ENCODE data around the gene SS18.

GRCh38 chr18:26090130-26091046, at the start of gene SS18:
- peak; percentile 90; the same call in 1 of the 2 replicates for TF ChIP-seq TAF1 (IDR thresholded peaks at IDR 0.05; ENCODE audit: borderline replicate concordance, insufficient read depth, low read length)
- peak; percentile 93 for TF ChIP-seq POLR2AphosphoS5 (IDR thresholded peaks at IDR 0.05; ENCODE audit: low read depth, low read length)
- TF ChIP-seq SIN3A (IDR thresholded peaks at IDR 0.05; ENCODE audit: borderline replicate concordance, insufficient read depth, low read length): peak; percentile 55; the same call in 1 of the 2 replicates
- TF ChIP-seq, protein P1, sequence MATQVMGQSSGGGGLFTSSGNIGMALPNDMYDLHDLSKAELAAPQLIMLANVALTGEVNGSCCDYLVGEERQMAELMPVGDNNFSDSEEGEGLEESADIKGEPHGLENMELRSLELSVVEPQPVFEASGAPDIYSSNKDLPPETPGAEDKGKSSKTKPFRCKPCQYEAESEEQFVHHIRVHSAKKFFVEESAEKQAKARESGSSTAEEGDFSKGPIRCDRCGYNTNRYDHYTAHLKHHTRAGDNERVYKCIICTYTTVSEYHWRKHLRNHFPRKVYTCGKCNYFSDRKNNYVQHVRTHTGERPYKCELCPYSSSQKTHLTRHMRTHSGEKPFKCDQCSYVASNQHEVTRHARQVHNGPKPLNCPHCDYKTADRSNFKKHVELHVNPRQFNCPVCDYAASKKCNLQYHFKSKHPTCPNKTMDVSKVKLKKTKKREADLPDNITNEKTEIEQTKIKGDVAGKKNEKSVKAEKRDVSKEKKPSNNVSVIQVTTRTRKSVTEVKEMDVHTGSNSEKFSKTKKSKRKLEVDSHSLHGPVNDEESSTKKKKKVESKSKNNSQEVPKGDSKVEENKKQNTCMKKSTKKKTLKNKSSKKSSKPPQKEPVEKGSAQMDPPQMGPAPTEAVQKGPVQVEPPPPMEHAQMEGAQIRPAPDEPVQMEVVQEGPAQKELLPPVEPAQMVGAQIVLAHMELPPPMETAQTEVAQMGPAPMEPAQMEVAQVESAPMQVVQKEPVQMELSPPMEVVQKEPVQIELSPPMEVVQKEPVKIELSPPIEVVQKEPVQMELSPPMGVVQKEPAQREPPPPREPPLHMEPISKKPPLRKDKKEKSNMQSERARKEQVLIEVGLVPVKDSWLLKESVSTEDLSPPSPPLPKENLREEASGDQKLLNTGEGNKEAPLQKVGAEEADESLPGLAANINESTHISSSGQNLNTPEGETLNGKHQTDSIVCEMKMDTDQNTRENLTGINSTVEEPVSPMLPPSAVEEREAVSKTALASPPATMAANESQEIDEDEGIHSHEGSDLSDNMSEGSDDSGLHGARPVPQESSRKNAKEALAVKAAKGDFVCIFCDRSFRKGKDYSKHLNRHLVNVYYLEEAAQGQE (IDR thresholded peaks at IDR 0.05; ENCODE audit: insufficient read depth in 1 of 2, low read depth in 2 of 2, low read length in 2 of 2): 0 out of 4 replicates have a peak, but pooled peaks have one; percentile 20 to 28
